Measurements from ENCODE around the gene RPF1. TPM values are rescaled to one million over a fixed set of nuclear protein-coding genes. Genes with fewer than 3 reads are reported as not detected.

The RPF1 gene, protein sequence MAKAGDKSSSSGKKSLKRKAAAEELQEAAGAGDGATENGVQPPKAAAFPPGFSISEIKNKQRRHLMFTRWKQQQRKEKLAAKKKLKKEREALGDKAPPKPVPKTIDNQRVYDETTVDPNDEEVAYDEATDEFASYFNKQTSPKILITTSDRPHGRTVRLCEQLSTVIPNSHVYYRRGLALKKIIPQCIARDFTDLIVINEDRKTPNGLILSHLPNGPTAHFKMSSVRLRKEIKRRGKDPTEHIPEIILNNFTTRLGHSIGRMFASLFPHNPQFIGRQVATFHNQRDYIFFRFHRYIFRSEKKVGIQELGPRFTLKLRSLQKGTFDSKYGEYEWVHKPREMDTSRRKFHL
- total RNA-seq (46.8 TPM), polyA plus RNA-seq (10 to 100 TPM; 59.2 to 90.0 (median 69.3) TPM)

DNA sequence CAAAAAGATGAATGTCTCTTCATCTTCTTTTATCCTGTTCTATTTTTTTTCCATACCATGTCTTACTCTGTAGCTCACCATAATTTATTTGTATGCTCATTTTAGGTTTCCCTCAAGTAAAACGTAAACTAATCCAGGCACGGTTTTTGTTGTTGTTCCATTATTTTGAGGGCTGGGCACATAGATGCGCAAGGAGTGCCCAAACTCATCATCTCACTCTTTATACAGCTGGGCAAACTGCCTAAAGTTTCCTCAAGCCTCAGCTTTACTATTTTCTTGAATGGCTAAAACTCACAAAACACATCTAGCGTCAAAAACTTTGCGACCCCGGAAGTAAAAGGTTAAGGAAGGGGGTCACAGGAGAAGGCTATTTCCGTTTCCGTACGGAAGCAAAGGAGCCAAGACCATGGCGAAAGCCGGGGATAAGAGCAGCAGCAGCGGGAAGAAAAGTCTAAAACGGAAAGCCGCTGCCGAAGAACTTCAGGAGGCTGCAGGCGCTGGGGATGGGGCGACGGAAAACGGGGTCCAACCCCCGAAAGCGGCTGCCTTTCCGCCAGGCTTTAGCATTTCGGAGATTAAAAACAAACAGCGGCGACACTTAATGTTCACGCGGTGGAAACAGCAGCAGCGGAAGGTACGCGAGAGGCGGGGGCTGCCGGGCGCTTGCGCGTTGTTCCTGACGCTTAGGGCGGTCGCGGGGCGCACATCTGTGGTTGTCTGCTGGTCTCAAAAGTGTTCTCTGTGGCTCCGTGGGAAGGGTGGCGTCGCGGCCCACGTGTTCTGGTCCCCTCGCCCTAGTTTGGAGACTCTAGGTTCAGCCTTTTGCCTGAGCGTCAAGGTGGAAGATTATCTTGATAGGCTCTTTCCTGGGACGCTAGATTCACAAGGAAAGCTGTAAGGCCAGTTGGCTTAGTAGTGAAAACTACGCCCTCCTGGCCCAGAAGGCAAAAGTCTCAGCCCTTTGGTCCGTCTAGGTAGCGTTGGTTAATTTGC, at the start of gene RPF1:
Gene RPF1, plus strand, starts transcription at position 391 of the 993 bp plus-strand sequence. Its CDS starts 16 bp downstream, at position 407.
- peaks cover 27% of the 10 kb centered on the region for H3K4me1 ChIP-seq (ENCODE audit: control insufficient read depth, insufficient read depth, low read length, poor library complexity, severe bottlenecking)
- peaks cover 31 to 48% (median 40%) of the 10 kb centered on the region in 4 donors for H3K4me1 Mint-ChIP-seq
- peaks cover 21% of the 10 kb centered on the region for H3K27me3 ChIP-seq (ENCODE audit: control insufficient read depth, insufficient read depth, low read length)
- H3K36me3 ChIP-seq (ENCODE audit: control insufficient read depth, insufficient read depth, low read length) = peaks cover 23% of the 10 kb centered on the region
- H3K9me3 ChIP-seq (ENCODE audit: control insufficient read depth in 2 of 2, low read length in 2 of 2) = peaks cover 0 to 4% of the 10 kb centered on the region in 2 experiments
- H3K9me3 Mint-ChIP-seq = peaks cover 4 to 13% (median 6%) of the 10 kb centered on the region in 7 donors
- DNase-seq (peak; percentile 67 to 91 (median 84)), ATAC-seq (ENCODE audit: low read depth in 2 of 2) (peak; percentile 90 to 93)
- peak within 1 kb of the TSS; percentile 97 to 100 (median 98) for H3K4me3 Mint-ChIP-seq
- peaks cover 41% of the 10 kb centered on the region for H3K27me3 Mint-ChIP-seq
- peak within 1 kb of the TSS; percentile 89 for H3K4me3 ChIP-seq (ENCODE audit: low read depth, low read length)
- peak within 1 kb of the TSS; percentile 96 to 99 (median 99) for H3K27ac Mint-ChIP-seq
- peak within 1 kb of the TSS; percentile 87 for H3K27ac ChIP-seq (ENCODE audit: insufficient read depth, low read length, poor library complexity, severe bottlenecking)
- peaks cover 29% of the 10 kb centered on the region for H3K36me3 Mint-ChIP-seq

DNA sequence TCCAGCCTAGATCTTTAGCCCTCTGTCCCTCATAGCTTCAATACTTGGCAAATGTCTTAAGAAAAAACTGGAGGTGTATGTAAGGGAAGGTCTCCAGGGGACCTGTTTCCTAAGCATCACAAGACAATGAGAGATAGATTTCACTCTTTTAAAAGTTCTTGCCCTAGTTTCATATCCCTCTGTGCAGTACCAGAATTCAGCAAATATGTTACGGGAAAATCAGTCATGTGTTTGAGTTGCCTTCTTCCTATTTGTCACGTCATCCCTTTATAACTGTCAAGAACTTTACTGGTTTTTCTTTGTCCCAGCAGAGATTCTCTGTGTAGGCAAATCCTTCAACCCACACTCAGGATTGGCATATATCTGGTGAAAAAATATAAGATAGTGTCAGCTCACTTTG, 48.5 kb upstream of the RPF1 start:
- DNase-seq = no peak

DNA sequence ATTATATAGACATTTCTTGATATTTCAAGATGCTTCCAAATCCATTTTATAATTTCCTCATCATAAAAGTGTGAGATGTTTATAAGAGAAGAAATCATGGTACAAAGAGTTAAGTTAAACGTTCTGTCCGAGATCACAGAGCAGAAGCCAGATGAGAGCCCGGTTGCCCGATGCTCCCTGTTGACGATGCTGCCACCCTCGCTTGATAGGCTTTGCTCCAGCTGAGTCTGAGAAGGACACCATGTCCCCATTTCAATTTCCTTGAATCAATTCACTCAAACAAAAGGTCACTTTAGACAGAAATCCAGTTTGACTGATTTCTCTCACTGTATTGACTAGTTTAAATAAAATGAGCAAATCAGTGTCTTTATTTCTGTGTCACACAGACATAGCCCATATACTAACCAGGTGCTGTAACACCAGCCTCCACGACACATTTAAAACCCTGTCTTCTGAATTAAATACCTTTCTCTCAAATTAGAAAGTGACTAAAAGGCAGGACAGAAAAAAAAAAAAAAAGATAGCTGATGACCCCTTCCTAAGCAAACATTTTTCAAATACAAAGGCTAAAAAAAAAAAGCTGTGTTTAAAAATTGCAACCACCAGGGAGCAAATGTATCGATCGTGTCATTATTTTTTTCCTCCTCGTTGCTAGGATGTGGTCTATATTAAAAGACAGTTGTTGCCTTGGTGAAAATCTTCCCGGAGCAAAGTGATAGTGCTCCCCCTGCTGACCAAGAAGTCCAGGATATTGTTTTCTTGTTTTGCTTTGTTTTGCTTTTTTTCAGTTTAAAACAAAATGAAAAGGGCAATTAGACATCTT, 45.6 kb upstream of the RPF1 start:
- ATAC-seq (ENCODE audit: low read depth in 2 of 2) (peak; percentile 66 to 83), DNase-seq (peak; percentile 26 to 84 (median 73))
- Mint-ChIP-seq H3K27ac (peak overlapping the region in 2 of 3 donors; percentile 58 to 62), H3K36me3 (no peaks in the 10 kb centered on the region), H3K4me1 (peaks cover 0 to 4% (median 3%) of the 10 kb centered on the region in 4 donors), H3K9me3 (peaks cover 0 to 8% (median 0%) of the 10 kb centered on the region in 7 donors), H3K27me3 (peaks cover 5% of the 10 kb centered on the region), H3K4me3 (peak overlapping the region; percentile 45 to 77 (median 67))
- H3K4me3 ChIP-seq (ENCODE audit: low read depth, low read length) = peak overlapping the region; percentile 74
- H3K9me3 ChIP-seq (ENCODE audit: control insufficient read depth in 2 of 2, low read length in 2 of 2) = no peaks in the 10 kb centered on the region
- no peaks in the 10 kb centered on the region for H3K27me3 ChIP-seq (ENCODE audit: control insufficient read depth, insufficient read depth, low read length)
- H3K4me1 ChIP-seq (ENCODE audit: control insufficient read depth, insufficient read depth, low read length, poor library complexity, severe bottlenecking) = peaks cover 17% of the 10 kb centered on the region
- peak overlapping the region; percentile 18 for H3K27ac ChIP-seq (ENCODE audit: insufficient read depth, low read length, poor library complexity, severe bottlenecking)
- H3K36me3 ChIP-seq (ENCODE audit: control insufficient read depth, insufficient read depth, low read length) = no peaks in the 10 kb centered on the region

More for the DNA sequence above, 48.5 kb upstream of the RPF1 start:
- H3K36me3 Mint-ChIP-seq = no peaks in the 10 kb centered on the region
- H3K4me1 Mint-ChIP-seq = peaks cover 0 to 4% (median under 1%) of the 10 kb centered on the region in 4 donors
- peaks cover 0 to 8% (median 0%) of the 10 kb centered on the region in 7 donors for H3K9me3 Mint-ChIP-seq
- Histone ChIP-seq H3K27ac (ENCODE audit: insufficient read depth, low read length, poor library complexity, severe bottlenecking) (no peak overlapping the region), H3K4me3 (ENCODE audit: low read depth, low read length) (no peak overlapping the region), H3K9me3 (ENCODE audit: control insufficient read depth in 2 of 2, low read length in 2 of 2) (no peaks in the 10 kb centered on the region), H3K36me3 (ENCODE audit: control insufficient read depth, insufficient read depth, low read length) (no peaks in the 10 kb centered on the region), H3K27me3 (ENCODE audit: control insufficient read depth, insufficient read depth, low read length) (no peaks in the 10 kb centered on the region), H3K4me1 (ENCODE audit: control insufficient read depth, insufficient read depth, low read length, poor library complexity, severe bottlenecking) (peaks cover 17% of the 10 kb centered on the region)
- H3K4me3 Mint-ChIP-seq = no peak overlapping the region
- H3K27ac Mint-ChIP-seq = no peak overlapping the region
- peaks cover 5% of the 10 kb centered on the region for H3K27me3 Mint-ChIP-seq
- no peak for ATAC-seq (ENCODE audit: low read depth in 2 of 2)

DNA sequence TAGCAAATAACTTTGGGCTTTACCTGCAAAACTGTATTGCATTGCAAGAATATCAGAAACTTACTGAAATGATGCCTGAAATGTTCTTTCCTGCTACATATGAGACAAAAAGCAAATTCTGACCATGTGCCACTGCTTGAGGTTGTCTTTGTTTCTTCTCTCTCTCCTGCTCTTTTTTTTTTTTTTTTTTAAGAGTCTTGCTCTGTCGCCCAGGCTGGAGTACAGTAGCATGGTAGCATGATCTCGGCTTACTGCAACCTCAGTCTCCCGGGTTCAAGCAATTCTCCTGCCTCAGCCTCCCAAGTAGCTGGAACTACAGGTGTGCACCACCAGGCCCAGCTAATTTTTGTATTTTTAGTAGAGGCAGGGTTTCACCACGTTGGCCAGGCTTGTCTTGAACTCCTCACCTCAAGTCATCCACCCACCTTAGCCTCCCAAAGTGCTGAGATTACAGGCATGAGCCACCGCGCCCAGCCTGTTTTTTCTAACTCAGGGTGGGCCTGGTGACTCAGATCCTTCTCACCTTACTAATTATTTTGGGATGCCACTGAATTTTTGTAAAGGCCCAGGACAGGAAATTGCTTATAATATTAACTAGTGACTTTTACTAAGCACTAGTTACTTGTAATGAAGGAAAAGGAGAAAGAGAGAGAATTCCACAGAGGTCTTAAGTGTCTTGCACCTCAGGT, 44.8 kb upstream of the RPF1 start:
- Histone ChIP-seq H3K9me3 (ENCODE audit: control insufficient read depth in 2 of 2, low read length in 2 of 2) (no peaks in the 10 kb centered on the region), H3K4me3 (ENCODE audit: low read depth, low read length) (peak overlapping the region; percentile 74), H3K4me1 (ENCODE audit: control insufficient read depth, insufficient read depth, low read length, poor library complexity, severe bottlenecking) (peaks cover 17% of the 10 kb centered on the region), H3K27me3 (ENCODE audit: control insufficient read depth, insufficient read depth, low read length) (no peaks in the 10 kb centered on the region), H3K36me3 (ENCODE audit: control insufficient read depth, insufficient read depth, low read length) (no peaks in the 10 kb centered on the region), H3K27ac (ENCODE audit: insufficient read depth, low read length, poor library complexity, severe bottlenecking) (no peak overlapping the region)
- ATAC-seq (ENCODE audit: low read depth in 2 of 2) (peak in 1 of 2 donors; percentile 13), DNase-seq (no peak)
- Mint-ChIP-seq H3K9me3 (peaks cover 0 to 8% (median 0%) of the 10 kb centered on the region in 7 donors), H3K4me1 (peaks cover 0 to 4% (median 3%) of the 10 kb centered on the region in 4 donors), H3K27ac (peak overlapping the region in 2 of 3 donors; percentile 58 to 62), H3K36me3 (no peaks in the 10 kb centered on the region), H3K27me3 (peaks cover 9% of the 10 kb centered on the region), H3K4me3 (peak overlapping the region; percentile 45 to 77 (median 67))

DNA sequence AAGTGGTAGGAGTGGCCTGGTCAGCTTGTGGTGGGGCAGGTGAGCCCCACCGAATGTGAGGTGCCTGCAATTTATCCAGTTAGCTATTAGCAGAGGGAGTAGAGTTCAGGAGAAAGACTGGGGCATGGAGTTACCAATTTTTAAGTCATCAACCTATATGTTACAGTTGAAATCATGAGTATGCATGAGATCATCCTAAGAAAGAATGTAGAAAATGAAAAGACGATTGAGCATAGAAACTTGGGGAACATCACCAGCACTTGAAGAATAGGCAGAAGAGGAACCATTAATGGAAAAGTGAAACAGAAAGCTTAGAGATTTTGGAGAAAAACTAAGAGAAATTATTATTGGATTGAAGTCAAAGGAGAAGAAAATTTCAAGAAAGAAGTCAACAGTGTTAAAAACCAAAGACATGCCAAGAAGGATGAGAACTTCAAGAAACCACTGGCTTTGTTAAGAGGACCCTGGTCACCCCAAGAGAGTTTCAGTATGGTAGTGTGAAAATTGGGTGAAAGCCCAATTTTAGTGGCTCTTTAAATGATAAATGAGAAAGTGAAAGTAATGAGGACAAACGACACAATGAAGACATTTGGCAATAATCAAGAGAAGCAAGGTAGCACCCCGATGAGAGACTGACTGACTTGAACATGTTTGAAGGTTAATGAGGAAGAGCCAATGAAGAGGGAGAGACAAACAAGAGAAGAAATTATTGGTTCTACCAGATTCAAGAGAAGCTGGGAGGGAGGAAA, 44.1 kb upstream of the RPF1 start:
- peak in 1 of 2 donors; percentile 24 for ATAC-seq (ENCODE audit: low read depth in 2 of 2)
- peaks cover 0 to 4% (median 3%) of the 10 kb centered on the region in 4 donors for H3K4me1 Mint-ChIP-seq

DNA sequence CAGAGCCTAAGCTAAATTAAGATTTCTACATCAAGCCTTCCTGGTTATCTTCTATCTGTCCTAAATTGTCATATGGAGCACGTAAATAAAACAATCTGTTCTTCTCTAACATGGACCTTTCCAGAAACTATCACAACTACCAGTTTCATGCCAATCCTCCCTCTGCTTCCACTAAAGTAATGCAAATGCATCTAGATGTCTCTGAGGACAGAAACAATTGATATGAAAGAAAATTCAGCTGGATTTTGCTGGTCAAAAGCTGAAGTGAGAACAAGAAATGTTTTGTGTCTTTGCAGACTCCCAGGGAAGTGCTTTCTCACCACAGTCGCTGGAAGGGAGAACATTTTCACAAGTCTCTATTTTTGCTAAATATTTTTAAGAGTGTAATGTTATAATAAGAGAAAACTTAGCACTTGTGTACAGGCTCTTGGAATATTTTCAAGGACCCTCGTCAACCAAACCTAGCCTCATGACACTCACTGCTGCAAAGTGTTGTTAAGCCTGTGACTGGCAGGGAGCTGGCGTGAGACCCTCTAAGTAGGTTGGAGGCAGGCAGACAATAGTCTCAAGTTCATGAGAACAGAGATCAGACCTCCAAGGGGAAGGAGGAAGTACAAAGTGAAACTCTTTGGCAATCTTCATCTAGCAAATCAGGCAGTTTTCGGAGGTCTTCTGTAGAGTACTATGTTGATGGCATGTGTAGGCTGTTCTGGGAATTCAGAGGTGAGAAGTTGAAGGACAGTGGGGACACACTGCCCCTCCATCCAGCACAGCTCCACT, 42.0 kb upstream of the RPF1 start:
- peak overlapping the region in 1 of 3 donors; percentile 39 for H3K27ac Mint-ChIP-seq
- no peak for ATAC-seq (ENCODE audit: low read depth in 2 of 2)

More for the DNA sequence above, 44.1 kb upstream of the RPF1 start:
- Mint-ChIP-seq H3K27ac (no peak overlapping the region), H3K9me3 (peaks cover 0 to 2% (median 0%) of the 10 kb centered on the region in 7 donors), H3K27me3 (peaks cover 9% of the 10 kb centered on the region), H3K4me3 (no peak overlapping the region), H3K36me3 (no peaks in the 10 kb centered on the region)
- no peak overlapping the region for H3K27ac ChIP-seq (ENCODE audit: insufficient read depth, low read length, poor library complexity, severe bottlenecking)
- H3K9me3 ChIP-seq (ENCODE audit: control insufficient read depth in 2 of 2, low read length in 2 of 2) = no peaks in the 10 kb centered on the region
- H3K36me3 ChIP-seq (ENCODE audit: control insufficient read depth, insufficient read depth, low read length) = no peaks in the 10 kb centered on the region
- H3K4me1 ChIP-seq (ENCODE audit: control insufficient read depth, insufficient read depth, low read length, poor library complexity, severe bottlenecking) = peaks cover 17% of the 10 kb centered on the region
- peak overlapping the region; percentile 67 for H3K4me3 ChIP-seq (ENCODE audit: low read depth, low read length)
- DNase-seq = peak in 1 of 3 donors; percentile 49
- H3K27me3 ChIP-seq (ENCODE audit: control insufficient read depth, insufficient read depth, low read length) = no peaks in the 10 kb centered on the region

More for the DNA sequence above, 42.0 kb upstream of the RPF1 start:
- no peaks in the 10 kb centered on the region for H3K36me3 ChIP-seq (ENCODE audit: control insufficient read depth, insufficient read depth, low read length)
- peak in 1 of 3 donors; percentile 27 for DNase-seq
- Mint-ChIP-seq H3K4me3 (peak overlapping the region in 2 of 4 donors; percentile 48 to 71), H3K27me3 (peaks cover 10% of the 10 kb centered on the region), H3K36me3 (no peaks in the 10 kb centered on the region), H3K4me1 (peaks cover 3 to 4% (median 4%) of the 10 kb centered on the region in 4 donors), H3K9me3 (no peaks in the 10 kb centered on the region)
- no peak overlapping the region for H3K27ac ChIP-seq (ENCODE audit: insufficient read depth, low read length, poor library complexity, severe bottlenecking)
- H3K4me1 ChIP-seq (ENCODE audit: control insufficient read depth, insufficient read depth, low read length, poor library complexity, severe bottlenecking) = peaks cover 18% of the 10 kb centered on the region
- H3K9me3 ChIP-seq (ENCODE audit: control insufficient read depth in 2 of 2, low read length in 2 of 2) = no peaks in the 10 kb centered on the region
- H3K4me3 ChIP-seq (ENCODE audit: low read depth, low read length) = peak overlapping the region; percentile 2
- no peaks in the 10 kb centered on the region for H3K27me3 ChIP-seq (ENCODE audit: control insufficient read depth, insufficient read depth, low read length)
